Muscle layer of colon (tissue), 2 donors: Measurements from ENCODE around the gene ZCCHC9.
"Not testable (repeated sequence)": the region's sequence is repeated elsewhere in the genome, so short reads cannot be mapped to it uniquely, and the experiment has no call there.

Experiments used
- H3K27ac ChIP-seq: one replicate; pipeline ENCODE4 v1.7.0; 2013; ENCODE audit warnings: low read depth, mild to moderate bottlenecking, low read length, moderate library complexity
- H3K27me3 ChIP-seq, 2 donors: one replicate each; pipeline ENCODE4 v1.7.0; 2013; ENCODE audit warnings: low read length in 2 of 2, mild to moderate bottlenecking in 2 of 2; ENCODE audit not compliant: insufficient read depth in 2 of 2, control insufficient read depth in 1 of 2
- H3K36me3 ChIP-seq: one replicate; pipeline ENCODE4 v1.7.0; 2013; ENCODE audit warnings: mild to moderate bottlenecking, low read length; ENCODE audit not compliant: insufficient read depth
- H3K4me1 ChIP-seq: one replicate; pipeline ENCODE4 v1.7.0; 2013; ENCODE audit warnings: mild to moderate bottlenecking, low read length; ENCODE audit not compliant: insufficient read depth
- H3K4me3 ChIP-seq, 2 donors: one replicate each; pipeline ENCODE4 v1.7.0; 2013; ENCODE audit warnings: low read length in 2 of 2, low read depth in 1 of 2, mild to moderate bottlenecking in 1 of 2, moderate library complexity in 1 of 2
- H3K9ac ChIP-seq: one replicate; pipeline ENCODE4 v1.7.0; 2013; ENCODE audit warnings: low read length
- H3K9me3 ChIP-seq: one replicate; pipeline ENCODE4 v1.7.0; 2013; ENCODE audit warnings: mild to moderate bottlenecking, low read length
- donor health status: abdominal sarcoma.
- donor health status: Adenocarcinoma of cecum.

Gene ZCCHC9

DNA sequence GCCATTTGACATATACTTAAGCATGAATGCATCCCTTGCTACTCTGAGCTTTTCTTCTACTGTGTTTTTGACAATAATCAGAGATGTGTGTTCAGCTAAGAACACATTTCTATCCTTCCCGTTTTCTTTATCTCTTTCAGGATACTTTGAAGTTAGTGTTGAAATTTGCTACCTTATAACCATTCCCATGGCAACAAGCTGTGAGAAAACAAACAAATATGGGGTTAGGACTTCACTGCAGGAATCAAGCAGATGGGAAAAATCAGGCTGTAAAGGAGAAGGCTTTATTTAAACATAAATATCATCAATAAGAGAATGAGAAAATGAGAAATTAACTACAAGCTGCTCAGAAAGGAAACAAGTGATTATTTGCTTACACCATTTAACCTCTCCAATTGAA, 35.2 kb downstream of the ZCCHC9 start:
- Histone ChIP-seq H3K27ac (no peak overlapping the region), H3K27me3 (no peaks in the 10 kb centered on the region), H3K4me1 (no peaks in the 10 kb centered on the region), H3K9me3 (no peaks in the 10 kb centered on the region), H3K9ac (no peak overlapping the region), H3K4me3 (no peak overlapping the region), H3K36me3 (no peaks in the 10 kb centered on the region)

DNA sequence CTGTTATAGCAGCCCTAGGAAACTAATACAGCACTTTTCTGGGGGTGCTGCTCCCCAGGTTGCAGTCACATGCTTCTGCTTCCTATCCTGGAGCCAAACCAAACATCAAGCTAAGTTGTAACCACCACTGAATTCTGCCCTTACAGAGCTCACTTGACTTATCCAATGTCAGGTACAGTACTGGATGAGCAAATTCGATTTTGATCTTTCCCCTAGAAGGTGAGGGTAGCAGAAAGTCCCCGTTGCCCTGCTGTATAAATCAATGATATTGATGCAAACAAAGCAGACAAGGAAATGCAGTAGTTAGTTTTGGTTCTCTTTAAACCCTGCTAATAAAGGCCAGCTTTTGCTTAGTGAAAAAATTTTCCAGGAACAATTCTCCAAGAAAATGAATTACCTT, 36.4 kb downstream of the ZCCHC9 start:
- Histone ChIP-seq H3K4me1 (no peaks in the 10 kb centered on the region), H3K4me3 (no peak overlapping the region), H3K27ac (no peak overlapping the region), H3K9me3 (no peaks in the 10 kb centered on the region), H3K36me3 (no peaks in the 10 kb centered on the region), H3K27me3 (no peaks in the 10 kb centered on the region), H3K9ac (no peak overlapping the region)

DNA sequence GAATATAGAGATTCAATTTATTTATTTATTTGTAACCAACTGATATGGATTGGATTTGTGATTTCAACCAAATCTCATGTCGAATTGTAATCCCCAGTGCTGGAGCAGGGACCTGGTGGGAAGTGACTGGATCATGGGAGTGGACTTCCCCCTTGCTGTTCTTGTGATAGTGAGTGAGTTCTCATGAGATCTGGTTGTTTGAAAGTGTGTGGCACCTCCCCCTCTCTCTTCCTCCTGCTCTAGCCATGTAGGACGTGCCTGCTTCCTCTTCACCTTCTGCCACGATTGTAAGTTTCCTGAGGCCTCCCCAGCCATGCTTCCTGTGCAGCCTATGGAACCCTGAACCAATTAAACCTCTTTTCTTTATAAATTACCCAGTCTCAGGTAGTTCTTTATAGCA, 36.8 kb downstream of the ZCCHC9 start:
- H3K9ac ChIP-seq, H3K27me3 ChIP-seq, H3K36me3 ChIP-seq, H3K9me3 ChIP-seq, H3K4me3 ChIP-seq, H3K27ac ChIP-seq, H3K4me1 ChIP-seq: not testable (repeated sequence)

DNA sequence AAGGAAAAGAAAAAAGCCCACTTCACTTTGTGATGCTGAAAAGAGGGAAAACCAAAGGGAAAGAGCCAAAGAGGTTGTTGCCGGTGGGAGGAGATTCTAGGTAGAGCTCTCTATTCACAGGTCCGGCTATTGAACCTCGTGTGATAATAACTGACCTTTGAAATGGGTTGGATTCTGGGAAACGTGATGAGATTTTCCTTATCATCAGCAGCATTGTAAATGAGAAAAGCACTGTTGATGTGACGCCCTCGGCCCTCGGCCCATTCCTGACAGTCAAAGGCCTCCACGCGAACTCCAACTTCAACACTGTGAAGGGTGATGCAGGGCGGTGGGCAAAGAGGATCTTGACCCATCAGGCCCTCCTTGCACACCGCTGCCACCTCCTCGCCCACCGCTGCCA, 43.3 kb downstream of the ZCCHC9 start:
- Histone ChIP-seq H3K4me1 (no peaks in the 10 kb centered on the region), H3K36me3 (no peaks in the 10 kb centered on the region), H3K4me3 (no peak overlapping the region), H3K9me3 (no peaks in the 10 kb centered on the region), H3K27ac (no peak overlapping the region), H3K9ac (no peak overlapping the region), H3K27me3 (no peaks in the 10 kb centered on the region)

DNA sequence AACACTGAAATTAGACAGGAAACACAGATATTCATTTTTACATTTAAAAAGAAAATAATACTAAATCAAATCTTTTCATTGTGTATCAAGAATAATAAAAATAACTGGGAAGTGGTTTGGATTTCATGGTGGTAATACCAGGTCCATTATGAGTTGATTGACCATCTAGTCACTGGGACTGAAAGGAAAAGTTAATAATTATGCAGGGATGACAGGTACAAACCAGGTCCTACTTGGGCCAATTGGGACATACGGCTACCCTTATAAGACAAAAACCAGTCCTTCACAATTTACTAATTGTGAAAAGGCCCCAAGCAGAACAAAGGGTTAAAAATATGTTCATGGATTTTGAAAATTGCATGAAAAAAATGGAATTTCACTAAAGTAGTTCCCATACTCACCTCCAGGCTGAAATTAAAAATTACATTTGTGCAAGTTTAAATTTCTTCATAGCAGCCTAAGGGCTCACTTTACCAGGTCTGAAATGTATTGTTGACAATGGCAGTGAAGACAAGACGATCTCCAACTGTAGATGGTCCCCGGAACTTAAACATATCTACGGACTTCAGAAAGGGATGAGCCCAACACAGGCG, 44.1 kb downstream of the ZCCHC9 start:
- no peaks in the 10 kb centered on the region for H3K36me3 ChIP-seq
- no peak overlapping the region for H3K27ac ChIP-seq
- no peaks in the 10 kb centered on the region for H3K27me3 ChIP-seq
- no peaks in the 10 kb centered on the region for H3K9me3 ChIP-seq
- H3K9ac ChIP-seq: no peak overlapping the region
- H3K4me1 ChIP-seq: no peaks in the 10 kb centered on the region
- no peak overlapping the region for H3K4me3 ChIP-seq

DNA sequence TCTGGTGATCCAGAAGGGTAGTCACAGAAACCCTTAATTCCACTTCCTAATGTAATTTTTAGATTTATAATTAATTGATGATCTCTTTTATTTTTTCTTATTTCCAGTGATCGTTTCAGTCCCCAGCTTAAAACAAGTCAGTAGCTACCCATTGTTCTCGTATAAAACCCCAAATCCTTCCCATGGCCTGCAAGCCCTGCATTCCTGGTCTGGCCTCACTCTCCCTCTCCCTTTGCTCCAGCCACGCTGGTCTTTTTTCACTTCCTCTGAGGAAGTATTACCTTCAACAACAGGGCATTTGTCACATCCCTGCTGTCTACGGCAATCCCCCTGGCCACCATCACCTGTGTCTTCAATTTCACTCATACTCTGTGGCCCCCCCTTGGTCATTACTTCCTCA, 47.8 kb downstream of the ZCCHC9 start:
- Histone ChIP-seq H3K9ac (no peak overlapping the region), H3K4me3 (no peak overlapping the region), H3K9me3 (no peaks in the 10 kb centered on the region), H3K36me3 (no peaks in the 10 kb centered on the region), H3K27me3 (no peaks in the 10 kb centered on the region), H3K4me1 (no peaks in the 10 kb centered on the region), H3K27ac (no peak overlapping the region)

DNA sequence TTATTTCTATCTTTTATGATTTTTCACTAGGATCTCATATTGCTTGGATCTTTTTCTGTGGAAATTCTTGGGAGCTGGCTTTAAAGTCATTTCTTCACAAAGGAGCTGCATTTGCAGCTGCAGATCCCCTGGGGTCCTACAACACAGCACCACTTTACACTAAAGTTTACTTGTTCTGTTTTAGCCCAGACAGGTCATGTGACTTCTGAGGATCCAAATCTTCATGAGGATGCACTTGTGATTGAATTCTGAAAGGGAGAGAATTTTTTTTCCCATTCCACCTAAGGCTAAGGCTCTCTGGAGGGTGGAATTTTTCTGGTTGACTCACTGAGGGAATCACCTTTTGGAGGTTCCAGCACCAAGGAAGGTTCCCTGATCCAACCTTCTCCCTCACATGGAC, 49.1 kb downstream of the ZCCHC9 start:
- no peaks in the 10 kb centered on the region for H3K36me3 ChIP-seq
- H3K27me3 ChIP-seq: no peaks in the 10 kb centered on the region
- no peaks in the 10 kb centered on the region for H3K4me1 ChIP-seq
- H3K27ac ChIP-seq: no peak overlapping the region
- H3K4me3 ChIP-seq: no peak overlapping the region
- no peak overlapping the region for H3K9ac ChIP-seq
- no peaks in the 10 kb centered on the region for H3K9me3 ChIP-seq

DNA sequence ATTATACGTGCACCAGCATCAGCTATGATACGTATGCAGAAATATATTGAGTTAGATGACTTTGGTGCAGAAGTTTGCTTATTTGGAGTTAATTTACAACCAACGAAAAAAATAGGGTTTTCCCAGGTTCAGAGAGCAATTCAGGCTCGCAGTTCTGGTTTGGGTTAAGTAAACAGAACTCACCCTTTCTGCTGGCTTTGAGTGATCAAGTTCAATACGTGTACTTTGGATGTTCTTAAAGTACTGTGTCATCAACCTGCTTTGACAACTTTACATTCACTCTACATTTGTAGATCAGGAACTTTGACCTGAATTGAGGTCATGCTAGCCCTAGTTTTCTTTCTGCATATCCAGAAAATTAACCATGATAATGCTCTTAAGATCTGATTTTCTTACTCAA, 51.8 kb downstream of the ZCCHC9 start:
- no peaks in the 10 kb centered on the region for H3K36me3 ChIP-seq
- H3K27me3 ChIP-seq: no peaks in the 10 kb centered on the region
- no peak overlapping the region for H3K4me3 ChIP-seq
- H3K4me1 ChIP-seq: no peaks in the 10 kb centered on the region
- H3K27ac ChIP-seq: no peak overlapping the region
- H3K9ac ChIP-seq: no peak overlapping the region
- H3K9me3 ChIP-seq: no peaks in the 10 kb centered on the region

DNA sequence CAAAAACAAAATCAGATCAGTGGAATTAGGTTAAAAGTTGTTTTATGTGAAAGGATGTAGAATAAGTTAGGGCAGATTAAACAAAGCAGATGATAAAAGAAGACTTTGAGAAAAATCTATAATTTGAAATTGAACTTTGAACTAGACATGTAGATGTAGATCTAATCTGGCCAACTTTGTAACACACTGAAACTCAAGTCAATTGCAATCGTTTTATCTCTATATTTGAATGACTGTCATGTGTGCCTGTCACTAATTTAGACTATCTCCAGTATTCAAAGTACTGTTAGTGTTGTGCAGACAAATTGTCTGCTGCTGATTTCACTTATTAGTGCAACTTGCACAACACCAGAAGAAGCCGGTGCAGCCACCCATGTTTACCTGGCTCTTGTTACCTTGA, 52.7 kb downstream of the ZCCHC9 start:
- Histone ChIP-seq H3K9ac (no peak overlapping the region), H3K36me3 (no peaks in the 10 kb centered on the region), H3K27ac (no peak overlapping the region), H3K4me3 (no peak overlapping the region), H3K4me1 (no peaks in the 10 kb centered on the region), H3K9me3 (no peaks in the 10 kb centered on the region), H3K27me3 (no peaks in the 10 kb centered on the region)

DNA sequence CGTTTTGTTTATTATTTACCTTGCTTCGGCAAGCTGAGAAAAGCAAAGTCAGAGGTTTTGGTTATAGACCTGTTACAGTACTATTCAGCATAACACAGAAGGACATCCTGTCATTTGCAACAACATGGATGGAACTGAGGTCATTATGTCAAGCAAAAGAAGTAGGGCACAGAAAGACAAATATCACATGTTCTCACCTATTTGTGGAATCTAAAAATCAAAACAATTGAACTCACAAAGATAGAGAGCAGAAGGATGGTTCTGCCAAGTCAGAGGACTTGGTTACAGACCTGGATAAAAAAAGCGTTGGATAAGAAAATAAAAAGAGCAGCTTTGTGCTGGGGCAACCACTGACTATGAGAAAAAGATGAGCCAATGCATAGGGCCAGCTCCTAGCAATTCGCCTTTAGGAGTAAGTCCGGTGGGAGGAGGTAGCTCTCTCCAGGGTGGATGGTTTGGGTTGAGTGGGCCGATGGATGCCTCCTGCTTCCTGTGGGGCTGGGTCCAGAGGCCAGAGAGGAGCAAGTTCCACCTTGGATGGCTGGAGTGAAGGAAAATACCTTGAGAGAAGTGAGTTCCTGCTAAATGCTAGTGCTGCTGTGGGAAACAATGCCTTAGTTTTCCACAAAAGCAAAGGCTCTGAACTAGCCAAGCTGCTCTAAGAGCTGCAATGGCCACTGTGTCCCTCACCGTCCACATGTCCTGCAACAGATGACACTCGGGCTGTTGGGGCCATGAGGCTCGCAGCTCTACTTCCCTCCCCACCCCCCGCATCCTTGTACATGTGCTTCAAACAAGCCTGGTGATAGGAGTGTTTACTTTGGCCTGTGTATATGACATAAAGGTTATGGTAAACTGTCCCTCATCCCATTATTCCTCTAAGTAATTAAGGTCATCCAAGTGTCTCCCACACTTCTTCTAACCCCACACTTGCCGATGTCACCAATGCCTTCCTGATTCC, 54.2 kb downstream of the ZCCHC9 start:
- Histone ChIP-seq H3K9me3 (no peaks in the 10 kb centered on the region), H3K27me3 (no peaks in the 10 kb centered on the region), H3K27ac (no peak overlapping the region), H3K4me3 (no peak overlapping the region), H3K9ac (no peak overlapping the region), H3K4me1 (no peaks in the 10 kb centered on the region), H3K36me3 (no peaks in the 10 kb centered on the region)

DNA sequence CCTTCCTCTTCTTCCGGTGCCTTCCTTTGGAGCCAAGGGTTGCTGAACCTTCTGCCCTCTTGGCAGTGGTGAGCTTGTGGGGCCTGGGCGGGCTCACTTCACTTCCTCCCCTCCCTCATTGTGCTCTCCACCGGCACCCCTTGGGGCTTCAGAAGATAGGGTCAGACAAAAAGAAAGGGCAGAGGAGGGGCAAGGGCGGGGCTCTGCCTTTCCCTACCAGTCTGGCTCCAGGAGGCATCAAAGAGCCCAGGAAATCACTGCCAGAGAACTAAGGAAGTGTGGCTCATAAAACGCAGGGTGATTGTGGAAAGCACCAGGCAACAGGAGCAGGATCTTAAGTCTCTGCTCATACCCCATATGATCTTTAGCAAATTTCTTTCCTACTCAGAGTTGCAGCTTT, 57.7 kb downstream of the ZCCHC9 start:
- Histone ChIP-seq H3K4me3 (no peak overlapping the region), H3K27ac (no peak overlapping the region)

DNA sequence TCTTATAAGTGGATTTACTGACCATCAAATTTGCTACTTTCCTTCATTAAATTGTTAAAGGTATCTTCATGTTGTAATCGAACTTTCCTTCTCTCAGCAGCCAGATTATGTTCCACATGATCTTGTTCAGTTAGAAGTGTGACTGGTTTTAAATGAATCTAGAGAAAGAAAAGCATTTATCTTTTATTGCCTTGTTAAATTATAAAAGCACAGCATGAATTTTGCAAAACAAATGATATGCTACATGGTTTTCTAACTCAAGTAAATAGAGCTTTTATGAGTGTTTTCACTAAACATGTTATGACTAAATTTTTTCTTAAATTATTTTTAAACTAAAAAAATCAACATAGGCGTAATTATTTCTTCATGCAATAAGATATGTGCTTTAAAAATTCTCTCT, 58.5 kb downstream of the ZCCHC9 start:
- Histone ChIP-seq H3K9ac (no peak overlapping the region), H3K27me3 (no peaks in the 10 kb centered on the region), H3K27ac (no peak overlapping the region), H3K4me1 (no peaks in the 10 kb centered on the region), H3K36me3 (no peaks in the 10 kb centered on the region), H3K4me3 (no peak overlapping the region), H3K9me3 (no peaks in the 10 kb centered on the region)

More for the DNA sequence above, 57.7 kb downstream of the ZCCHC9 start:
- Histone ChIP-seq H3K9me3 (no peaks in the 10 kb centered on the region), H3K9ac (no peak overlapping the region), H3K36me3 (no peaks in the 10 kb centered on the region), H3K4me1 (no peaks in the 10 kb centered on the region), H3K27me3 (no peaks in the 10 kb centered on the region)
